Type B pancreatic cell (in vitro differentiated cells): Measurements from ENCODE around the gene BEAN1. TPM values are rescaled to one million over a fixed set of nuclear protein-coding genes. Genes with fewer than 3 reads are reported as not detected.

Source experiments
- DNase-seq: peaks from one replicate; pipeline ENCODE4 v3.0.0; 2021; ENCODE audit warnings: mixed read lengths; ENCODE audit not compliant: unreplicated experiment; ENCODE audit errors: extremely low spot score
- H3K27ac Mint-ChIP-seq: 2 replicates; pipeline ENCODE4 v1.8.0; 2021; ENCODE audit warnings: mild to moderate bottlenecking, mixed read lengths
- H3K27me3 Mint-ChIP-seq: 2 replicates; pipeline ENCODE4 v1.8.0; 2021; ENCODE audit warnings: mixed read lengths
- H3K36me3 Mint-ChIP-seq: 2 replicates; pipeline ENCODE4 v1.8.0; 2021; ENCODE audit warnings: mixed read lengths
- H3K4me1 Mint-ChIP-seq: one replicate; pipeline ENCODE4 v1.8.0; 2021; ENCODE audit warnings: mixed read lengths; ENCODE audit not compliant: unreplicated experiment
- H3K4me3 Mint-ChIP-seq: 2 replicates; pipeline ENCODE4 v1.8.0; 2021; ENCODE audit warnings: mild to moderate bottlenecking, mixed read lengths
- H3K9me3 Mint-ChIP-seq: 2 replicates; pipeline ENCODE4 v1.8.0; 2021; ENCODE audit warnings: mixed read lengths
- CTCF ChIP-seq: fragments of 200-600 bp; sonication (generic); conservative IDR thresholded peaks from 2 replicates; pipeline ENCODE4 v1.5.0; 2021; ENCODE audit warnings: antibody characterized with exemption, mild to moderate bottlenecking
- total RNA-seq: library from RNA; stranded (reverse); gene quantifications from 2 replicates; pipeline ENCODE4 v1.2.1, GENCODE V29; 2021; ENCODE audit warnings: low replicate concordance

BEAN1 gene
- total RNA-seq, 1 donor from 2014 or later: 1.1 TPM

DNA sequence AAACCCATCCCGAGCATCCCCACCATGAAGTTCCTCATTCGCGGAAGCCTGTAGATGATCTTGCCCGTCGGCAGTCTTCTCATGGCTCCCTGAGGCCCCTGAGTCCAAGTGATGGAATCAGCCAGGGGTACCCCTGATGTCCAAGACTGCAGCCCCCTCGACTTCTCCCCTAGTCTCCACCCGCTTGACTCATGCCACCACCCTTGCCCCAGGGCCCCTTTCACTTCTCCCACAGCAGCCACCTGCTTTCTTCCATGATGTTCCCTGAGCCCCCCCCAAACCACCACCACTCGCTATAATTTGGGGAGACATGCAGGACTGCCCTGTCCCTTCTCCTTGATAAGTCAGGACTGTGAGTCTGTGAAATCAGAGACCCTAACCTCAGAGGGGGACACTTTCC, 11.4 kb downstream of the BEAN1 start:
- no peak overlapping the region for H3K4me3 Mint-ChIP-seq
- H3K27ac Mint-ChIP-seq: no peak overlapping the region
- H3K27me3 Mint-ChIP-seq: peaks cover 29% of the 10 kb centered on the region
- no peaks in the 10 kb centered on the region for H3K4me1 Mint-ChIP-seq
- no peak for DNase-seq
- no peaks in the 10 kb centered on the region for H3K9me3 Mint-ChIP-seq
- TF ChIP-seq CTCF: no peak
- H3K36me3 Mint-ChIP-seq: no peaks in the 10 kb centered on the region

DNA sequence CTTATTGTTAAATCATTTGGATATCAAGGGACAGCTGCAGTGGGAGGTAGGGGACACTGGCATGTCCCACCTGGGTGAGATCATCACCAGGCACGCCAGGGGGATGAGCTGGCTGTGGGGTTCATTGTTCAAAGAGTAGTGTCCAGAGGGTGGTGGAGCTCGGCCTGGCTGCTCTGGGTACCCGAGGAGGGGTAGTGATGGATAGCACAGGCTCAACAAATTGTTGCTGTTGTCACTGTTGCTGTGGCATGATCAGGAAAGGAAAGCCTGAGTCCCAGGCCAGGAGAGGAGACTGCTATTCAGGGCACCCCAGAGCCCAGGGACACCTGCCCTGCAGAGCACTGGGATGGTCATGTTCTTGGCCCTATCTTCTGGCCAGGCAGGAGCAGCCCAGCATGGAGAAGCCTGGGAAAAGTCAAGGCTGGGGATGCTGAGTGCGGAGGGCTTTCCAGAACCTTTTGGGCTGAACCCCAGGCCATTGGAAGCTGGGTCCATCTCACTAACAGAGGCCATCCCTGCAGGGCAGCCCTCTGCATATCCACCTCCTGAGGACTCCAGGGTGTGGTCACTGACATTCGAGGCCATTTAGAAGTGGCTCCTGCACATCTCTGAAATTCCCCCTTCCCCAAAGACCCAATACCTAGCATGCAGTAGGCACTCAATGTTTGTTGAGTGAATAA, 12.1 kb downstream of the BEAN1 start:
- no peak overlapping the region for H3K4me3 Mint-ChIP-seq
- no peaks in the 10 kb centered on the region for H3K9me3 Mint-ChIP-seq
- DNase-seq: no peak
- TF ChIP-seq CTCF: no peak
- no peaks in the 10 kb centered on the region for H3K36me3 Mint-ChIP-seq
- no peak overlapping the region for H3K27ac Mint-ChIP-seq
- peaks cover 35% of the 10 kb centered on the region for H3K27me3 Mint-ChIP-seq
- no peaks in the 10 kb centered on the region for H3K4me1 Mint-ChIP-seq

GRCh38 chr16:66440271-66440802, 13.2 kb downstream of the BEAN1 start:
- H3K4me3 Mint-ChIP-seq: no peak overlapping the region
- H3K4me1 Mint-ChIP-seq: no peaks in the 10 kb centered on the region
- H3K36me3 Mint-ChIP-seq: no peaks in the 10 kb centered on the region
- H3K27me3 Mint-ChIP-seq: peaks cover 37% of the 10 kb centered on the region
- no peak overlapping the region for H3K27ac Mint-ChIP-seq
- no peaks in the 10 kb centered on the region for H3K9me3 Mint-ChIP-seq
- TF ChIP-seq CTCF: no peak
- no peak for DNase-seq

DNA sequence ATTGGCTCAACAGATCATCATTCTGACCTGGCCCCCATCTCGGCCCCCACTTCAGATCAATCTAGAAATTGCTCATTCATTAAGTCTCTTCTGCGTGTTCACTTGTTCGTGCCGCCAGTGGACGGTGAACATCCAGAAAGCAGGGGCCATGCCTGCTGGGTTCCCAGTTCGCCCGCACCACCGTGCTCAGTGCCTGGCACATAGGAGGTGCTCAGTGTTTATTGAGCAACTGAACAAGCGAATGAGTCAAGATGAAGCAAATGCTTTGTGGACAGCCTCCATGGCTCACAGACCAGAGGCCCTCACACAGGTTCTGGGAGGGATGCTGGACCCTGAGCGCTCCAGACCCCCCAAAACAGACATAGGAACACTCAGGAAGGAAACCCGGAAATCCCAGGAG, 13.9 kb downstream of the BEAN1 start:
- peaks cover 43% of the 10 kb centered on the region for H3K27me3 Mint-ChIP-seq
- no peak for TF ChIP-seq CTCF
- no peaks in the 10 kb centered on the region for H3K36me3 Mint-ChIP-seq
- DNase-seq: no peak
- no peak overlapping the region for H3K27ac Mint-ChIP-seq
- no peaks in the 10 kb centered on the region for H3K4me1 Mint-ChIP-seq
- H3K4me3 Mint-ChIP-seq: no peak overlapping the region
- no peaks in the 10 kb centered on the region for H3K9me3 Mint-ChIP-seq

GRCh38 chr16:66441586-66442375, 14.7 kb downstream of the BEAN1 start:
- DNase-seq: no peak
- Mint-ChIP-seq H3K4me1 (no peaks in the 10 kb centered on the region), H3K27me3 (peaks cover 49% of the 10 kb centered on the region), H3K4me3 (no peak overlapping the region), H3K27ac (no peak overlapping the region), H3K36me3 (no peaks in the 10 kb centered on the region), H3K9me3 (no peaks in the 10 kb centered on the region)
- no peak for TF ChIP-seq CTCF
